Inflammatory macrophage (primary cell): Measurements from ENCODE around the gene EGFLAM.

Experiments
- DNase-seq, 2 donors: peaks; one replicate each; pipeline ENCODE4 v3.0.0-alpha.2; 2020 to 2022
- total RNA-seq, 18 experiments: gene quantifications; one replicate each; lab custom pipeline; 2026; ENCODE audit warnings: mixed read lengths in 6 of 18, inconsistent platforms in 2 of 18; lab: John Stamatoyannopoulos, UW

Gene EGFLAM
- 0 to 0.21 (median 0) reads per million in 18 experiments for total RNA-seq

DNA sequence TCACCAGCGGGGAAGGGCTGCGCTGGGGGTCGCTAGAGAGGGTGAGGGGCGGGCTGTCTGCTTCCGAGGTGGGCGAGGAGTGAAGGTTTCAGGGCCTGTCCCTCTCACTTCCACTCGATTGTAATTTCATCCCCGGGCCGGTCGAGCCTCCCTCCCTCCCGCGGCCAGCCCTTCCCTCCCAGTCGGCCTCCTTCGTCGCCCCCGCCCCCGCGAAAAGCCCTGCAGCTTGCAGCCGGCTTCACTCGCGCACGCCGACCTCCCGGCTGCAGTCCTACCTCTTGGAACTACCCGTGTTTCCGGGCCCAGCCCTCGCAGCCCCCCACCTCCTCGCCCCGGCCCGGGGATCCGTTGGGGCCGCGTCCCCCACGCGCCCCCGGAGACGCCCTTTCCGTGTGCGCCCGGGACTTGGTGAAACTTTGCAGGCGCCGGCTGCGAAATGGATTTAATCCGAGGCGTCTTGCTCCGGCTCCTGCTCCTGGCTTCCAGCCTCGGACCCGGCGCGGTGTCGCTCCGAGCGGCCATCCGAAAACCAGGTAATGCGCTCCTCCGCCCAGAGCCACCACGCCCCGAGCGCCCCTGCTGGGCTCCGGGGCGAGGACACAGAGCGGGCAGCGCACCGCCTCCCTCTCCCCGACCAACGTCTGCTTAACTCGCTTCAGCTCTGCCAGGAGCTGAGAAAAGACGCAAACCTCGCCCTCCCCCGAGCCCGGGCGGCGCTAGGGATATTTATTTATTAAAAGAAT lies at the start of gene EGFLAM:
TSS of gene EGFLAM (plus strand) at position 241 of the 743 bp plus-strand sequence. CDS start at position 437, 196 bp downstream.
- DNase-seq, result no peak

DNA sequence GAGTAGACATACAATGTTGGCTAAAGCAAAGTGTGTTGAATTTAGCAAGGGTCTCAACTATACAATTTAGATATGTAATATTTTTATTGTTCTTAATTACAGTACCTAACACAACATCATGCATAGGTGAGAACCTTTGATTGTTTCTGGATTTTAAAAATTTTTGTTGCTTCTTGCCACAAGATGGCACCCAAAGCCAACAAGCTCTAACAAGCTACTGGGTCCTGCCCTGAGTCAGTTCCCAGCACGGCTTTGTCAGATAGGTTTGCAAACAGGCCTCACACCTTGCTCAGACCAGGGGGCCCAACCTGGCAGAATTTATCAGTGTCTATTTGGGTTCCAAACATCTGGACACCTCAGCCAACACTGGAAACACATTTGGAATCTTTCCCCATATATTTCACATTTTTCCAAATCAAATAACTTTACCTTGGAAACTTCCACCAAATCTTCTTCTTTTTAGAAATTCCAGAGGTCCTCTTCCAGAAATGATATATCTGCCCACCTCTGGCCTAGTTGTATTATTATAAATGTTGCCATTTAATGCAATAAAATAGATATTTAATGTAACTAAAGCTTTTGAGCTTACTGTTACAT lies 49.5 kb upstream of the EGFLAM start:
- DNase-seq, result peak in 1 of 2 donors; percentile 3

DNA sequence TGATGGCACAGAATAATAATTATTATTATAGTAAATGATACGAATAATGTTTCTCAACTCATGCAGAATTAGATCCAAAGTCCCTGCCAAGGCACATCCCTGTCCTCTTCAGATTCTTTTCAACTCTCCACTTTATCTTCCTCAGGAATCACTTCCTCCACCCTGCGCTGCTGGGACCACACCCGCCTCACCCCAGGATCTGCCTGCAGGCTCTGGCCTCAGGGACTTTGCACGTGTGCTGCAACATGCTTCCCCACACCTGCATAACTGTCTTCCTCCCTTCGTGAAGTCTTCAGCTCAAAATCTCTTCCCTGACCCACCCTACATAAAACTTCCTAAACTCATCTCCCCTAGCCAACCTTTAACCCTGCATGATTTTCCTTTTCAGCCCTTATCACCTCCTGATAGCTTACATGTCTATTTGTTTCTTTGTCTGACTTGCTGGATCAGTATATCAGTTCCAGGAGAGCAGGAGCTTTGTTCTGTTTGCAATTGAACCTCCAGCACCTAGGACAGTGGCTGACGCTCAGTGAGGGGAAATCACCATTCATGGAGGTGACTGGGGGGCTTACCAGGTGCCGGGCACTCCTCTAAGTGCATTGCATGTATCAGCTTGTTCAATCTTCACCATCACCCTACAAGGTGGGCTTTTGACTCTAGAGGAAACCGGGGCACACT lies 47.5 kb upstream of the EGFLAM start:
- DNase-seq, result no peak

DNA sequence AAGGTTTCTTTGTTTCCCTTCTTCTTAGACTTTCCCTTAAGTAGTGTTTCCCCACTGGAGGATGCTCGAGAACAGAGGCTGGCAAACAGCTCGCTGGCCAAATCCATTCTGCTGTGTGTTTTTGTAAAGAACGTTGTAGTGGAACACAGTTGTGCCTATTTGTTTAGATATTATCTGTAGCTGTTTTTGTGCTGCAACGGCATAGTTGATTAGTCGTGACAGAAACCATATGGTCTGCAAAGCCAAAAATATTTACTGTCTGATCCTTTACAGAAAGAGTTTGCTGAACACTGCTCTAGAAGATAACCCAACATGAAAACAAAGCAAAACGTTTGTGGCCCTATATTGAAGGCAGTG lies 47.0 kb upstream of the EGFLAM start:
- DNase-seq, result no peak

DNA sequence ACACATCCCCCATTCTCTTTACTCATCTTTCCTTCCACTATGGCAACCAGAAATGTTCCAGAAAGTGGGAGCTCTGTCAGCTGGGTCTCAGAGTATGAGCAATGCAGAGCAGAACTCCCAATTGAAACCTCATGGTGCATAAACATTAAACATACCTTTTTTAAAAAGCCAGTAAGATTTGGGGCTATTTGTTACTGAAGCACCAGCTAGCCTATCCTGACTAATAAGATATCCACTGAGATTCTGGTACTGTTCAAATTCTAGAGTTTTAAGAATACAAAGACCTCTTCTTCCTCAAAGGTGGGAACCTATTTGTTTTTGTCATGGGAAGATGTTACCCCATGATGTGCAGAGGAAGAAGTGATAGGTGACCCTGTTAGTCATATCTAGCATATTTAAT lies 46.1 kb upstream of the EGFLAM start:
- DNase-seq, result no peak

DNA sequence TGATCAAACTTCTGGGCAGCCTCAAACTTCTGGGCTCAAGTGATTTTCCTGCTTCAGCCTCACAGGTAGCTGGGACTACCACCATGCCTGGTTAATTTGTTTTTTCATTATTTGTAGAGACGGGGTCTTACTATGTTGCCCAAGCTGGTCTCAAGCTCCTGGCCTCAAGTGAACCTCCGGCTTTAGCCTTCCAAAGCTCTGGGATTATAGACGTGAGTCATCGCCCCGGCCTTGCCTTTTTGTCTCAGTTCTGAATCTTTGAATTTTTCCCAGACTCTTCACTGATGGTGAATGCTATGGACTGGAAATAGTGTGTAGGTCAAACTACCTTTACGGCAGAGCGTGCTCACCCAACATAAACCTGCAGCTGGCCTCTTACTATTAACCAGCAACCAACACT lies 32.3 kb upstream of the EGFLAM start:
- no peak for DNase-seq

DNA sequence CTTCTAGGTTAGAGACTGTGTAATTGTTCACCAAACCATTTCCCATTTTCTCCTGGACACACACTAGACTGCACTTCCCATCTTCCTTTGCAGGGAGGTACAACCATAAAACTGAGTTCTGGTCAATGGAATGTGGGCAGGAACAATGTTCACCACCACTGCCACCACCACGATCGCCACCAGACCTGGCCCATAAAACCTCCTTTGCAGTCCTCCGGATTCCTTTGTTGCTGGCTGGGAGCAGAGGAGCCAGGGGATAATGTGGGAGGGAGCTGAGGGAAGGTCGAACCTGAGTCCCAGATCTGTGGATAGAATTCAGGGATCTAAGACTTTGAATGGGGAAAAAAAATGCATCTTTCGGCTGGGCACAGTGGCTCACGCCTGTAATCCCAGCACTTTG lies 29.4 kb upstream of the EGFLAM start:
- DNase-seq, result no peak

DNA sequence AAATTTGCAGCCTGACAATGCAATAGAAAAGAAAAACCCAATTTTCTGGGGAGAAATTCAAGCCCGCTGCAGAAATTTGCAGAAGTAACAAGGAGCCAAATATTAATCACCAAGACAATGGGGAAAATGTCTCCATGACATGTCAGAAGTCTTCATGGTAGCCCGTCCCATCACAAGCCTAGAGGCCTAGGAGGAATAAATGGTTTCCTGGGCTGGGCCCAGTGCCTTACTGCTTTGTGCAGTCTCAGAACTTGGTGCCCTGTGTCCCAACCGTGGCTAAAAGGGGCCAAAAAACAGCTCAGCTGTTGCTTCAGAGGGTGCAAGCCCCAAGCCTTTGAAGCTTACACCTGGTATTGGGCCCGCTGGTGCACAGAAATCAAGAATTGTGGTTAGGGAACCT lies 23.6 kb upstream of the EGFLAM start:
- no peak for DNase-seq

DNA sequence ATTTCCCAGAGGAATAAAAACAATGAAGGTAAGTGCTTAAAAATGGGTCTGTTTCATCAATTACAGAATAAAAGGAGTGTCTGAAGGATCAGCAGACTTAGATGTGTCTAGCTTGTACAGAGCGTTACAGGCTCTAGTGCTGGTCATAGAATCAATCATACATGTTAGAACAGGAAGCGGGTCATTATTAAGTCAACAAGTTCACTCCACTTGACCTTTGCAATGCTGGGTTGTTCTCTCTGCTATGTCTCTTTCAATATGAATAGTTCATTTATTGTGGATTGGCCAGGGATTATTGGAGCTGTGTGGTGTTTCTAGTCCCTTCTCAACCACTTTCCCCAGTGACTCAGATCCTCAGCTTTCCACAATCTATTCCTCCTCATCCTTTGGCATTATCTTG lies 20.7 kb upstream of the EGFLAM start:
- no peak for DNase-seq

DNA sequence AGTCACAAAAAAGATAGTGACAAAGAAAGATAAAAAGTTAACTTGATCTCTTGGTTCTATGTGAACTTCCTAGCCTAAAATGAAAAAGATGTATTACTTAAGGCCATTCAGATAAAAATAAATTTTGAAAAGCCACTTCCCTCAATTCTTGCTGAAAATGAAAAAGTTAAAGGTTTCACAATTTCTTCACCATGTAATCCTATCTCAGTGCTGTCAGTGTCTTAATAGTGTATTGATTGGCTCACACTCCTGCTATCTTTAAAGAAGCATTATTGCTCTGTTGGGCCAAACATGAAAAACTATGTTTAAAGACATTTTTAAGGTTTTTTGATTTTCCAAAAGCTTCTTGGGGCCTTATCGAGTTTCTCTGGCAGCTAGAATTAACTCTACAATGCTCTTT lies 18.1 kb upstream of the EGFLAM start:
- no peak for DNase-seq

DNA sequence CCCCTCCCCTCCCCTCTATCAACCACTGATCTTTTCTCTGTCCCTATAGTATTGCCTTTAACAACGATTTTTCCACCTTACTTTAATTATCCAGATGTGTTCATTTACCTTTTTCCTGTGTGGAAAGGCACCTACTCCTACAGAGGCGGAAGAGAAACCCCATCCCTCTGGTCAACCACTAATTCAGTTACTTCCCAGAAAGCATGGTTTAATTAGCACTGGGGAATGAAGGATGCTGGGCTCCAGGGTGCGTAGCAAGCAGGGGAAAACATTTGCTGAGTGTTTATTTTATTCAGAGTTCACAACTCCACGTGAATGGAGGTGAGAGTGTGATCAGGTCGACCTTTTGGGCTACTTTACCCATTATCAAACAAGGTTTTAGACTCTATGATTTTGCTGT lies 16.7 kb upstream of the EGFLAM start:
- no peak for DNase-seq

DNA sequence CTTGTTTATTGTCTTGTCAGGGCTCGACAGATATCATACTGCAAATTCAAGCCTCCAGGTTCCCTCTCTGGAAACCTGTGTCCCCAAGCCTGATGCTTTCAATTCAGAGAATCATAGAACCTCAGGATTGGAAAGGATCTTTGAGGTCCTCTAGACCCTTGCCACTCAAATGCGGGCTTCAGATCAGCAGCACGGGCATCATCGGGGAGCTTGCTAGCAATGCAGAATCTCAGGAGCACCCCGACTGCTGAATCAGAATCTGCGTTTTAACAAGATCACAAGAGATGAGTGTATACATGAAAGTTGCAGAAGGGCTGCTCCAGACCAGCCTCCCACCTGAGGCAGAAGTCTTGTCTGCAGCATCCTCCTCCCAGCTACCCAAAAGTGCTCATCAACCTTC lies 13.1 kb upstream of the EGFLAM start:
- no peak for DNase-seq

DNA sequence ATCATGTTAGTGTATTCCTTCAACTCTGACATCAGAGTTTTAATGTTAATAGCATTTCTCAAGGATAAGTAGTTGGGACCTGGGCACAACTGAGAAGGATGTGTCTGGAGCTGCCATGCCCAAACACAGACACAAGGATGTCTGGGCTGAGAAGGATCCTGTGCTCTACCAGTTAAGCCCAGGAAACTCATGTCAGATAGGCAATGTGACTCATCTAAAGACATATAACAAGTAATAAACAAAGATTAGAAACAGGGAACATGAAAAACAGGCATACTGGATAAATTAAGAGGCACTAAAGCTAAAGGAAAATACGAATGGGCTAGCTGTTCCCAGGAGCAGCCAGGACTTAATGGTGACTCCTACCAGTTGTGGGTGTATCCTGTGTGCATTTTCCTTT lies 9.1 kb upstream of the EGFLAM start:
- no peak for DNase-seq

DNA sequence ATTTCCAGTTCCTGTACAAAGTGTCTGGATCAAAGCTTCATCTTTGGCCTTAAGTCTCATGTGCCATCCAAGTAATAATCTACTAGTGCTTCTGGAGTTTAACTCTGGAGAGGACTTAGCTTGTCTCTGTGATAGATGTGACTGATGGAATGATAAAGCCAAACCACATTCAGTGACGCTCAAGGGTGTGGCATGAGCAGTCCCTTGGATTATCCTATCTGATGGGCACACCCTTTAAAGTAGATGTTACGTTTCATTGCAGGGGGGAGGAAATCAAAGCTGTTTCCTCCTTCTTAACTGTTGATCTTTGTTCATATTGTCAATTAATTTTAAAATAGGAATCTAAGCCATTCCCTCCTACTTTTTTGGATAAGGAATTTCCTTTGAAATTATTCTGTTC lies 8.5 kb upstream of the EGFLAM start:
- no peak for DNase-seq

DNA sequence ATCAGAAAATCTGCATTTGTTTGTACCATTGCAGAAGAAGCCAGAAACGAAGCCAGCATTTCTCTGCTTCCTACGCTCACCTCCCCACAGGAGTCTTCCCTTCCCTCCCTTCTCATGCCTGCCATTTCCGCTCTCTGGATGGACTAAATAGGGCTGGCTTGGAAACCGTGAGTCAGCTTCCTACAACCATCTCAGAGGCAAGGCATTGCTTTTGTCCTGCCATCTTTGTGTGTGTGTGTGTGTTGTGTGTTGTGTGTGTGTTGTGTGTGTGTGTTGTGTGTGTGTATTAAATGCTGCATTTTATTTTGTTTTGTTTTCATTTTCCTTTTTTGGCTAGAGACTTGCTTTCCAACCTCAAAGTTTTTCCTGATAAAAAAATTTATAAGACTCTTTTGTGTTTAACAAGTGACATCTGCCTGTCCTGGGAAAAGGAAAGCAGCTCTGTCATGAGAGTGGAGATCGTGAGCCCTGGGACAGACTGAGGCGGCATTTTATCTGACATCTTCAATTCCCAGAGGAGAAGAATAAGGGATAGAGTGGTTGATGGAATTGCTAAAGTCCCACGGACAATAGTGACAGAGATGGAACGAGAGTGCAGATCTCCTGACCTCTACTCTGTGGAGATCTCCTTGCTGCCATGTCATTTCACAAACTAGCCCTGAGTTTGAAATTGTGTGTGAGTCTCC lies 7.5 kb upstream of the EGFLAM start:
- DNase-seq, result no peak

DNA sequence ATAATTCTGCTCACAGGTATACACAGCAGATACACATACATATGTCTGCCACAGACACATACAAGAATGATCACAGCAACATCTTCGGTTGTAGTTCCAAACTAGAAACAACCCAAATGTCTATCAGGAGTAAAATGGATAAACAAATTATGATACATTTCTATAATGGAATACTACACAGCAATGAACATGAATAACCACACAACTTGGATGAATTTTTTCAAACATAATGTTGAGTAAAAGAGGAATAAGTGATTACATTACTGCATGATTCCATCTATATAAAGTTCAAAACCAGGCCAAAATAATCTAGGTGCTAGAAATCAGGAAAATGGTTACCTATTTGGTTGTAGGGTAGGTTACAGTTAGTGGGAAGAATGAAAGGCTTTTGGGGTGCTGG lies 4.6 kb upstream of the EGFLAM start:
- DNase-seq, result no peak

DNA sequence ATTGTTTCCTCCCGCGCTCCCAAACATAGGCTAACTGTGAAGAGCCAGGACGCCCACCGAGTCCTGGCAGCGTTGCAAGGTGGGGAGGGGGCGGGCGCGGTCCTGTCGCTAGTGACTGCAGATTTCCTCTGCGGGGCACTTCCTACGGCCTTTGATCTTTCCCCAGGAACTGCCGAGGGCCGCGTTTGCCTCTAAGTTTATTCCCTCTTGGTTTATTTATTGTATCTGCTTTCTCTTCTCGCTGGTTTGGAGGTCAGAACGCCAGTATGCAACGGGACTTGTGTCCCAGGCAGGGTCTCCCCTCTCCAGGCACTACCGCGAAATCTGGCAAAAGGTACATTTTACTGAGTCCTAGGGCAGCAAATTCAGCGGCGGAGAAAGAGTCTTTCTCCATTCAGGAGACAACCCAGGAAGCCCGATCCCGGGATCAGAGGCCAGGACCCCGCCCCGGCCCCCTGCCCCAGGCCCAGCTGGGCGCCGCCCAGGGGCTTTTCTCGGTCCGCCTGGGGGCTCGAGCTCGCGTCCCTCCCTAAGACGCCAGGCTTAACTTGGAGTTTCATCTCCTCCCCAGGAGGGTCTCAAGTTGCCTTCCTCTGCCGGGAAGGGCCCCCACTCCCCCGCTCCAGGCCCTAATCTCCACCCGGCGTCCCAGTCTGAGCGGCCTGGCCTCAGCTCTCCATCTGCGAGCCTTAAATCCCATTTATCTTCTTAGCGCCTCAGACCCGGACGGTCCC lies 884 bp upstream of the EGFLAM start:
- no peak for DNase-seq

DNA sequence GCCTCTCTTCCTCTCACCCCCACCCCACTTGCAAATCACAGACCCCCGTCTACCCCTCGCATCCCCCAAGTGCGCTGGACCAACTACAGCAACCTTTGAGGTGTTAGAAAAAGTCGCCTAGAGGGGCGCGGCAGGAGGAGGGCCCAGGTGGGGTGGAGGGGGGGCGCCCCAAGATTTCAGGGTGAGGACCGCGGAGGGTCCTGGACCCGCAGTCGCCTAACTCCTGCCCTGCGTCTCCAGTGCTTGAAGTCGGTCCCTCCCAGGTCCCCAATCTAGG lies 379 bp upstream of the EGFLAM start:
- no peak for DNase-seq

DNA sequence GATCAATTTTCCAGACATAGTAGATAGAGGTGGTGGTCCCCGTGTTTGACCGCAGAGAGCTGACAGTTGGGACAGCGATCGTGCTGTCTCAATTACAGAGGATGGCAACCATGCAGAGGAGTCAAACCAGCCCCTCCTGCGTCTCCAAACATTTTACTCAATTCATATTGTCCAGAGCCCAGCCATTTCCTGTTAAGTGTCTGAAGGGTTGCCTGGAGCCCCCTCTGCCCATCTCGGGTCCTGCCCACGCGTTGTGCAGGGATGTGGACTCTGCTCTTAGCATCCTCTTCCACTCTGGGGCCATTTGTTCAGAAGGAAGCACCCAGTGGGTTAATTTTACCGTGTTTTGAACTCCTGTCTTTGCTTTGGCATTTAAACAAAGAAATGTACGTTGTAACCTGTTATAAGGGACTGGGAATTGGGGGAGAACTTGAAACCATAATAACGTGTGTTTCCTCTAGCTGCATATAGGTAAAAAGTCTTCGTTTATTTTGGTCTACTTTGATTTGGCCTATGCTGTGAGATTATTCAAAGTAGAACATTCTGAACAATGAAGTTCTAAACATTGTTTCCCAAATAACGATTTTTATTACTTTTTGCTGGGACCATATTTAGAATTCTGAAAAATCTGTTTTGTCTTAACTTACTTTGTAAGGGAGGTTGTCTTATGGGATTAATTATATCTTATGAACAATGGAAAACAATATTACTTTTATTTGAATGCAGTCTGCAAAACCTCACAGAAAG lies 876 bp downstream of the EGFLAM start:
- no peak for DNase-seq

DNA sequence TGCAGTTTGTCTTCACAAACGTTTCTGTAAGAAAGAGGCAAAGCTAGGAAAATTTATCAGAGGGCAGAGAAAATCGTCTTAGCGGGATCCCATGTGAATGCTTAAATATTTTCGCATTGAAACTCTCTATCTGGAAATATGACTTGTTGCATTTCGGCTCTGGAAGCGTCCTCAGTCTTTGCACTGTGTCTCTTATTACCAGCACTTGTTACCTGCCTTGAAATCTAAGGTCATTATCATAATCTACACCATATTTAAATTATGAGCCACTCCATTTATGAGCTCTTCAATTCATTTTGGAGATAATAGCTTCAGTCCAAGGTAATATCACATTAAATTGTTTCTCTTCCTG lies 1.4 kb downstream of the EGFLAM start:
- DNase-seq, result no peak

DNA sequence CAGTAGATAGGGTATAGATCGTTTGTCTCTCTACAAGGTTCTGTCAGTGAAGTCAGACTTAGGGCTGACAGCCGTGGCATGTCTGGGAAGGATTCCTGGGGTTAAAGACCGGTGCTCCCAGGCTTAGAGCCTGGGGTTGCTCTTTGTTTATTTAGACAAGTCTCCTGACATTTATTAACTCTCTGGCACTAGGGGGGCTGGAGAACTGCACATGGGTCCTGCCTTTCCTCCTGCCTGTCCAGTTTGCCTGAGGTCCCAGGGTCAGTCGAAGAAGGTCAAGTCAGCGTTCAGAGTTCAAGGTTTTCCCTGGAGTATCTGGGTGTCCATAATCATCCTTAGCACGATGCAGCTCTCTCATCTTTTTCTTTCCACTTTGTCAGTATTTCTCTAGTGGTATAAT lies 5.6 kb downstream of the EGFLAM start:
- DNase-seq, result no peak

DNA sequence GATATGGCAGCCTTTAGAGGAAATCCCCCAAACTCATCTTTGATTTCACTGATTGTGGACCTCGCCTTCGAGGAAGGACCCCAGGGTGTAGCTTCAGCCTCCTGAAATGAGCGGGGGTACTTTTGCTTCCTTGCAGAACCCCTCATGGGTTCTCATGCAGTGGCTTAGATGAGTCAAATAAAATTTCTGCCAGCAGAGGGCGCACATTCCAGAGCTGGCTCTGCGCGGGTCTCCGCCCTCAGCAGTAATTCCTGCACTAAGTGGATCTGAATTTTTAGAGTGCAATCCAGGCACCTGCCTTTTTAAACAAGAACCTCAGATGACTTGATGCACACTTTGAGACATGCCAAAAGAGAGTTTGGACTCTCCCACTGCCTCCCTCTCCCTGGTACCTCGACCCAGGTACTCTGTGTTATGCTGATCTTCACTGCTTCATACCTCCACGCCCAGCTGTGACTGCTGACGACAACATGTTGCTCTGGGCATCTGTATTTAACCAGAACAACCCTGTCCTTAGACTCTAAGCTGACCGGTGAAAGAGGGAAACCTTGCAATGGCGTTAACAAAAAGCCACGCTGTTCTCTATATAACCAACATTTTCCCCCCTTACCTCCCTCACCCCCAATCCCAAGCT lies 7.3 kb downstream of the EGFLAM start:
- DNase-seq, result peak; percentile 29 to 55
